ENCODE data around the gene ZNF444.

Gene ZNF444

GRCh38 chr19:56114051-56114777, 26.9 kb upstream of the ZNF444 start:
- no peak for TF ChIP-seq CTCF (IDR thresholded peaks at IDR 0.05; ENCODE audit: control insufficient read depth, extremely low read depth, insufficient read depth)
- H3K4me3 ChIP-seq (ENCODE audit: low read depth, low read length) = no peak overlapping the region
- DNase-seq (ENCODE audit: low read depth) = no peak

DNA sequence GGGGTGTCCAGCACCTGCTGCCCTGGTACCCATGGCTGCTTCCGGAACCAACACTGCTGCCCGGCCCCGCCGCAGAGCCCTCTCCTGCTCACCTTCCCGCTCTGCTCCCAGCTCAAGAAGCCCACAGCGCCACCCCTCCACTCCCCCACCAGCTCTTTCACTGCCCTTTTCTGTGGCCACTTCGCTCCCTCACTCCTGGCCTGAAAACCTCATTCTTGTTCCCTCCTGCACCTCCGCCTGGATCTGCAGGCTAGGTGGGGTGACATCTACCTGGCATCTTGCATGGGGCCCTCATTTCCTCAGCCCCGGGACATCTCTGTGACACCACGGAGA, 26.3 kb upstream of the ZNF444 start:
- no peak for TF ChIP-seq CTCF (IDR thresholded peaks at IDR 0.05; ENCODE audit: control insufficient read depth, extremely low read depth, insufficient read depth)
- DNase-seq (ENCODE audit: low read depth) = no peak
- no peak overlapping the region for H3K4me3 ChIP-seq (ENCODE audit: low read depth, low read length)

DNA sequence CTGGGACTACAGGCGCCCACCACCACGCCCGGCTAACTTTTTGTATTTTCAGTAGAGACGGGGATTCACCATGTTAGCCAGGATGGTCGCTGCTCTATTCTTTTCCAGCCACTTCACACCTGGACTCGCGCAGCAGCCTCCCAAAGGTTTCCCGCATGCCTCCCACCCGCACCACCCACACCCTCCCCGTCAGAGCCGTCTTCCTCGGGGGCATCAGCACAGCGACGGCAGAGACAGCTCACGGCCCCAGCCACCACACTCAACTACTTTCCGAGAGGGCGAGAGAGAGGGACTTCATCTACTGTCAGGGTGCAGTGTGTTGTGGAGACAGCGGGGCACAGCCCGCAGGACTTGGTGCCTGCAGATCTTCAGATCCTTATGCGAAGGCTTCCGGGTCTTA, 25.6 kb upstream of the ZNF444 start:
- TF ChIP-seq CTCF (IDR thresholded peaks at IDR 0.05; ENCODE audit: control insufficient read depth, extremely low read depth, insufficient read depth) = no peak
- H3K4me3 ChIP-seq (ENCODE audit: low read depth, low read length) = no peak overlapping the region
- no peak for DNase-seq (ENCODE audit: low read depth)

DNA sequence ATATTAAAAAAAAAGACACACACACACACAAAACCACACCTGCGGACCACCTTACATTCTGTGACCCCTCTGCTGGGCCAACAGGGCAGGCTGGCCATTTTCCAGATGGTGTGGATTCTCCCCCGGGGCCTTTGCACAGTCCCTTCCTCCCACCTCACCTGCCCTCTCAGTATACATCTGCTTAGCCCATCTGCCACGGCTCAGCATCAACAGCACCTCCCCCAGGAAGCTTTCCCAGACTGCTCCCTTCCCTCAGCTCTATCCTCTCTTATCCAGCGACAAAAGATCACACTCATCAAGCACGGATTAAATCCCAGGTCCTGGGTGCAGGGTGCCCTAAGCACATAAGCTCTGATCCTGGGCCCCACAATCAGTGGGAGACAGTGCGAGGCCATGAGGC, 24.5 kb upstream of the ZNF444 start:
- H3K4me3 ChIP-seq (ENCODE audit: low read depth, low read length) = no peak overlapping the region
- no peak for DNase-seq (ENCODE audit: low read depth)
- no peak for TF ChIP-seq CTCF (IDR thresholded peaks at IDR 0.05; ENCODE audit: control insufficient read depth, extremely low read depth, insufficient read depth)

DNA sequence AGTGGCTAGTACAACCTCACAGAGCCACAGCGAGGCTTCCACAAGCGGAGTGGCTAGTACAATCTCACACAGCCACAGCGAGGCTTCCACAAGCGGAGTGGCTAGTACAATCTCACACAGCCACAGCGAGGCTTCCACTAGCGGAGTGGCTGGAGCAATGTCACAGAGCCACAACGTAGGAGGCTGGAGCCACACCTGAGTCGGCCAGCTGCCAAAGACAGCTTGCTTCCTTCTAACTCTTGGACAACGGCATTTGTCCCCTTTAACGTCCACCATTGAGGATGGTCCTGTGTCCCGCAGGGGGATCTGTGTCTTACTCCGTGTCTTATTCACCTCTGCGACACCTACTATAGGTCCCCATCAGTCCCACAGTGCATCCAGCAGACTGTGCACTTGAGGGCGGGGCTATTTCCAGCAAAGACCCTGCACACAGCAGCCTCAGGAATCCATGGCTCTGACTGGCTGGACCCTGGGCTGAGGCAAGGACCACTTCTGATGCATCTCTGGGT, 23.7 kb upstream of the ZNF444 start:
- no peak for TF ChIP-seq CTCF (IDR thresholded peaks at IDR 0.05; ENCODE audit: control insufficient read depth, extremely low read depth, insufficient read depth)
- no peak for DNase-seq (ENCODE audit: low read depth)
- no peak overlapping the region for H3K4me3 ChIP-seq (ENCODE audit: low read depth, low read length)

DNA sequence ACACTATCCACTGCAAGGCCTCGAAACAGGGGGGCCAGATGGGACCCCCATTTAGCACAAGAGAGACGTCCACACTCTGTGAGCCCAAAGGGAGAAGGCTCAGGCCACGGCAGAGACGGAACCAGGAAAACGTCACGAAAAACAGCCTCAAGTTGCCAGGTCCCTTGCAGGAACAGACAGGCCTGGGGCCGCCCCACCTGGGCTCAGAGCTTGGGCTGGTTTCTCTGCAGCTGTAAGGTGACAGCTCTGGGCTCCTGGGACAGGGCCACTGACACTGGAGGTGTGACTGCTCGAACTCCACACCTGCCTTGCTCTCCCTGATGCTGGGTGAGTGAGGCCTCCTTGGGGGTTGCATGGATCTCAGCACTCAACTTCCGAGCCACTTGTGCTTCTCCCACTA, 23.2 kb upstream of the ZNF444 start:
- DNase-seq (ENCODE audit: low read depth) = no peak
- no peak for TF ChIP-seq CTCF (IDR thresholded peaks at IDR 0.05; ENCODE audit: control insufficient read depth, extremely low read depth, insufficient read depth)
- no peak overlapping the region for H3K4me3 ChIP-seq (ENCODE audit: low read depth, low read length)
